Prostate gland (tissue), 2 donors: ENCODE results near the gene PLXNB3. TPM values are rescaled to one million over a fixed set of nuclear protein-coding genes. Genes with fewer than 3 reads are reported as not detected.

Source experiments
- DNase-seq: peaks from one replicate; pipeline ENCODE4 v3.0.0-alpha.2; 2019; ENCODE audit warnings: low spot score
- H3K27ac ChIP-seq, 2 donors: fragments of 200-600 bp; sonication (generic); 2 replicates each; pipeline ENCODE4 v1.5.1; 2017 to 2019
- H3K27me3 ChIP-seq: fragments of 200-600 bp; sonication (generic); replicated peaks from 2 replicates; pipeline ENCODE4 v1.5.1; 2019; ENCODE audit not compliant: insufficient read depth
- H3K36me3 ChIP-seq, 2 donors: fragments of 200-600 bp; sonication (generic); 1 replicate in 1 of 2; 2 replicates in 1 of 2; pipeline versions ENCODE4 v1.5.1 to v1.8.1; 2017 to 2019
- H3K4me1 ChIP-seq: fragments of 200-600 bp; sonication (generic); replicated peaks from 2 replicates; pipeline ENCODE4 v1.5.1; 2019
- H3K4me3 ChIP-seq, 2 donors: fragments of 200-600 bp; sonication (generic); 2 replicates each; pipeline ENCODE4 v1.5.1; 2017 to 2019
- H3K9me3 ChIP-seq: fragments of 200-600 bp; sonication (generic); 2 replicates; pipeline ENCODE4 v1.5.1; 2017
- CTCF ChIP-seq, 4 experiments: fragments of 200-600 bp in 2 of 4; fragments of 450-650 bp in 2 of 4; sonication (generic) in 2 of 4; IDR thresholded peaks; 1 replicate in 3 of 4; 2 replicates in 1 of 4; pipeline ENCODE4 v1.5.1; 2016 to 2019; ENCODE audit warnings: antibody characterized with exemption in 4 of 4, mild to moderate bottlenecking in 2 of 4, moderate library complexity in 2 of 4
- POLR2A ChIP-seq: fragments of 450-650 bp; IDR thresholded peaks from one replicate; pipeline ENCODE4 v1.6.1; 2016; ENCODE audit warnings: antibody characterized with exemption, mild to moderate bottlenecking
- POLR2AphosphoS5 ChIP-seq: sonication (generic); formaldehyde crosslinking; IDR thresholded peaks from one replicate; pipeline ENCODE4 v1.6.1; 2017; ENCODE audit warnings: antibody characterized with exemption
- WGBS: methylation state at CpG from one replicate; pipeline ENCODE4 v1.1.5; 2018; 5-methylcytosine and 5-hydroxymethylcytosine counted together
- intact Hi-C: fragments of 100-400 bp; cut with DNase I; formaldehyde crosslinking; loops from one replicate; pipeline ENCODE4 v1.14.2; 2022
- total RNA-seq, 2 donors: library from RNA; depleted of rRNA; stranded (reverse); fragments of >200 nt; gene quantifications; one replicate each; pipeline ENCODE4 v1.1.0, GENCODE V29; 2016

PLXNB3 gene
- total RNA-seq, 2 donors from 2014 or later: 20.9 to 52.7 TPM

- no peaks in the 10 kb centered on the region for H3K36me3 ChIP-seq
- intact Hi-C loops: no loop called here
- no peak for TF ChIP-seq POLR2AphosphoS5
- no peak for TF ChIP-seq CTCF (IDR thresholded peaks at IDR 0.05)
- TF ChIP-seq POLR2A: no peak
- no peak overlapping the region for H3K4me3 ChIP-seq
- no peaks in the 10 kb centered on the region for H3K27me3 ChIP-seq
- no peak for DNase-seq
- WGBS: 92% methylated on average over 19 of the region's 25 CpGs
- no peak overlapping the region for H3K27ac ChIP-seq
- no peaks in the 10 kb centered on the region for H3K4me1 ChIP-seq
- H3K9me3 ChIP-seq: no peaks in the 10 kb centered on the region
Observed at GRCh38 chrX:153804621-153805020, 40.6 kb downstream of the PLXNB3 start.

GRCh38 chrX:153805436-153805835 lies 41.4 kb downstream of the PLXNB3 start:
- no peak for DNase-seq
- no peaks in the 10 kb centered on the region for H3K36me3 ChIP-seq
- H3K4me1 ChIP-seq: no peaks in the 10 kb centered on the region
- intact Hi-C loops: no loop called here
- H3K27ac ChIP-seq: no peak overlapping the region
- TF ChIP-seq POLR2AphosphoS5 (no peak), POLR2A (no peak), CTCF (IDR thresholded peaks at IDR 0.05) (no peak)
- H3K9me3 ChIP-seq: no peaks in the 10 kb centered on the region
- H3K4me3 ChIP-seq: no peak overlapping the region
- no peaks in the 10 kb centered on the region for H3K27me3 ChIP-seq
- WGBS: 39% methylated on average over 8 of the region's 13 CpGs

- no peaks in the 10 kb centered on the region for H3K27me3 ChIP-seq
- intact Hi-C loops: no loop called here
Observed at GRCh38 chrX:153806999-153807575, 43.0 kb downstream of the PLXNB3 start.

GRCh38 chrX:153807976-153808375 lies 43.9 kb downstream of the PLXNB3 start:
- no peak for DNase-seq
- intact Hi-C loops: no loop called here
- no peaks in the 10 kb centered on the region for H3K27me3 ChIP-seq
- WGBS: 91% methylated on average over 19 of the region's 19 CpGs
- no peak for TF ChIP-seq CTCF (IDR thresholded peaks at IDR 0.05)
- no peak for TF ChIP-seq POLR2A
- no peak for TF ChIP-seq POLR2AphosphoS5
- no peak overlapping the region for H3K4me3 ChIP-seq
- no peaks in the 10 kb centered on the region for H3K4me1 ChIP-seq
- no peaks in the 10 kb centered on the region for H3K9me3 ChIP-seq
- H3K27ac ChIP-seq: no peak overlapping the region
- H3K36me3 ChIP-seq: no peaks in the 10 kb centered on the region

More at GRCh38 chrX:153806999-153807575, 43.0 kb downstream of the PLXNB3 start:
- no peaks in the 10 kb centered on the region for H3K36me3 ChIP-seq
- no peak overlapping the region for H3K4me3 ChIP-seq
- no peaks in the 10 kb centered on the region for H3K9me3 ChIP-seq
- WGBS: 95% methylated on average over 12 of the region's 28 CpGs
- H3K27ac ChIP-seq: no peak overlapping the region
- H3K4me1 ChIP-seq: no peaks in the 10 kb centered on the region
- no peak for DNase-seq
- TF ChIP-seq POLR2AphosphoS5 (no peak), POLR2A (no peak), CTCF (IDR thresholded peaks at IDR 0.05) (no peak)

GRCh38 chrX:153812220-153812619 lies 48.2 kb downstream of the PLXNB3 start:
- no peak for TF ChIP-seq POLR2AphosphoS5
- no peak for TF ChIP-seq POLR2A
- no peak for TF ChIP-seq CTCF (IDR thresholded peaks at IDR 0.05)
- WGBS: 56% methylated on average over 10 of the region's 14 CpGs
- Histone ChIP-seq H3K9me3 (no peaks in the 10 kb centered on the region), H3K36me3 (no peaks in the 10 kb centered on the region), H3K27me3 (no peaks in the 10 kb centered on the region), H3K4me3 (no peak overlapping the region), H3K27ac (no peak overlapping the region), H3K4me1 (no peaks in the 10 kb centered on the region)
- intact Hi-C loops: no loop called here
- DNase-seq: no peak
